ENCODE measurements around the gene EIF3C. TPM values are rescaled to one million over a fixed set of nuclear protein-coding genes. Genes with fewer than 3 reads are reported as not detected.
"Not testable (repeated sequence)": the region's sequence is repeated elsewhere in the genome, so short reads cannot be mapped to it uniquely, and the experiment has no call there.

EIF3C gene
- 100 to 1,000 TPM; 654 to 679 (median 669) TPM for polyA plus RNA-seq (ENCODE audit: insufficient read length in 3 of 3)

DNA sequence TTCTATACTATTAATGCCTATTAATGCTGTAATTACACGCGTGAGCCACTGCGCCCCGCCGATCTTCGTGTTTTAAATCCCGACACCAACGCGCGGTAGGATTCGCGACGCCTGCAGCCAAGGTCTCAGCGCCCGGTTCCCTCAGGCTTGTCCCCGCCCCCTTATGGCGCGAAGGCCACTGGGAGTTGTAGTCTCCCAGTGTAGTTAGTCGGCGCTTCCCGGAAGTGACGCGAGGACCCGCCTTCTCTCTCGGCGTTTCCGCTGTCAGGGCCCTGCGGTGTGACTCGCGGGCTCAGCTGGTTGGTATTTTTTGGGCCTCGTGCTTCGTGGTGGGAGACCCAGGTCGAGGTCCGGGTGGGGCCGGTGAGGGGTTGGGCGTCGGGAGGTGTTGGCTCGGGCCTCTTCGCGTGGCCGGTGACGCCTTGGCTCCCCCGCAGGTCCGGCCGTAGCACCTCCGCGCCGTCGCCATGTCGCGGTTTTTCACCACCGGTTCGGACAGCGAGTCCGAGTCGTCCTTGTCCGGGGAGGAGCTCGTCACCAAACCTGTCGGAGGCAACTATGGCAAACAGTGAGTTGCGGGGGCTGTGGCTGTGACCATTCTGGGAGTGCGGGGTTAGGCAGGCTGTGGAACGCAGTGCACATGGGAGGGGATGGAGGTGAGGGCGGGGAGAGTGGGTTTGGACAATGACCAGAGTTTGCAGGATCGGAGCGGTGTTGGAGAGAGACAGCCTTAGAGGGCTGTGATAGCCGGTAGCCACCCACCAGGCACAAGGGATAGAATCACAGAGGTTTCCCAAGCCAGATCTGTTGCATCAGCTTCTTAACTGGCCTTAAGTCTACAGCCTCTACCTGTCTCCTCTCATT lies at the start of gene EIF3C:
EIF3C (plus strand) TSS at position 245 of the 864 bp plus-strand sequence; CDS start at position 468, 223 bp downstream.
- DNase-seq (ENCODE audit: low read depth in 3 of 3, low spot score in 2 of 3) = not testable (repeated sequence)

DNA sequence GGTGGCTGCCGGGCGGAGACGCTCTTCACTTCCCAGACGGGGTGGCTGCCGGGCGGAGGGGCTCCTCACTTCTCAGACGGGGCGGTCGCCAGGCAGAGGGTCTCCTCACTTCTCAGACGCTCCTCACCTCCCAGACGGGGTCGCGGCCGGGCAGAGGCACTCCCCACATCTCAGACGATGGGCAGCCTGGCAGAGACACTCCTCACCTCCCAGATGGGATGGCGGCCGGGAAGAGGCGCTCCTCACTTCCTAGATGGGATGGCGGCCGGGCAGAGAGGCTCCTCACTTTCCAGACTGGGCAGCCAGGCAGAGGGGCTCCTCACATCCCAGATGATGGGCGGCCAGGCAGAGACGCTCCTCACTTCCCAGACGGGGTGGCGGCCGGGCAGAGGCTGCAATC lies 45.0 kb upstream of the EIF3C start:
- not testable (repeated sequence) for DNase-seq (ENCODE audit: low read depth in 3 of 3, low spot score in 2 of 3)

- DNase-seq (ENCODE audit: low read depth in 3 of 3, low spot score in 2 of 3) = not testable (repeated sequence)
Observed at GRCh38 chr16:28667480-28667879, 43.8 kb upstream of the EIF3C start.

GRCh38 chr16:28668199-28668598 lies 43.1 kb upstream of the EIF3C start:
- DNase-seq (ENCODE audit: low read depth in 3 of 3, low spot score in 2 of 3) = not testable (repeated sequence)

GRCh38 chr16:28688327-28688952 lies 22.8 kb upstream of the EIF3C start:
- not testable (repeated sequence) for DNase-seq (ENCODE audit: low read depth in 3 of 3, low spot score in 2 of 3)

GRCh38 chr16:28689425-28689824 lies 21.8 kb upstream of the EIF3C start:
- not testable (repeated sequence) for DNase-seq (ENCODE audit: low read depth in 3 of 3, low spot score in 2 of 3)

- DNase-seq (ENCODE audit: low read depth in 3 of 3, low spot score in 2 of 3) = not testable (repeated sequence)
Observed at GRCh38 chr16:28691722-28692121, 19.5 kb upstream of the EIF3C start.

GRCh38 chr16:28693257-28693950 lies 17.9 kb upstream of the EIF3C start:
- not testable (repeated sequence) for DNase-seq (ENCODE audit: low read depth in 3 of 3, low spot score in 2 of 3)

- not testable (repeated sequence) for DNase-seq (ENCODE audit: low read depth in 3 of 3, low spot score in 2 of 3)
Observed at GRCh38 chr16:28699792-28700191, 11.5 kb upstream of the EIF3C start.

- DNase-seq (ENCODE audit: low read depth in 3 of 3, low spot score in 2 of 3) = not testable (repeated sequence)
Observed at GRCh38 chr16:28700349-28700748, 10.9 kb upstream of the EIF3C start.

DNA sequence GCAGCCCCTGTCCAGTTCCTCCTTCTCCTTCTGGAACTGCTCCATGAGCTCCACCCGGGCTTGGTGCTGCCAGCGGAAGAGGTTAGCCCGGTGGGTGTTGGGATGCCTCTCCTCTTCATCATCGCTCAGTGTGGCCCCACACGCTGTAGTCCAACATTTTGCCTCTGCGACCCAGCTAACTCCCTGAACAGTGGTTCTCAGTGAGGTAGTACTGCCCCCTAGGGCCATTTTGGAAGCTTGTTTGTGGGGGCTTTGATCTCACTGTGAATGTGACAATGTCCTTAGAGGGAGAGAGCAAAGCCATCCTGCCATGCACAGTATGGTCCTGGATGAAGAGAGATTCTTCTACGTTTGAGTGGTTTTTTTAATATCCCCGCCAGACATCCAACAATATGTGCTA lies 9.9 kb upstream of the EIF3C start:
- not testable (repeated sequence) for DNase-seq (ENCODE audit: low read depth in 3 of 3, low spot score in 2 of 3)

DNA sequence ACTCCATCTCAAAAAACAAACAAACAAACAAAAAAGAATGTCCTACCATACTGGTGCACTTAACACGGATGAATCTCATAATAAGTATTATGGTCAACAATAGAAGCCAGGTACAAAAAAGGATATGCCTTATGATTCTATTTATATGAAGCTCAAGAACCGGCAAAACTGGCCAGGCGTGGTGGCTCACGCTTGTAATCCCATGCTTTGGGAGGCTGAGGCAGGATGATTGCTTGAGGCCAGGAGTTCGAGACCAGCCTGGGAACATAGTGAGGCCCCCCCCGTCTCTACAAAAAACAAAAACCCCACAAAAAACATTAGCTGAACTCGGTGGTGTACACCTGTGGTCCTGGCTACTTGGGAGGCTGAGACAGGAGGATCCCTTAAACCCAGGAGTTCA lies 7.0 kb upstream of the EIF3C start:
- DNase-seq (ENCODE audit: low read depth in 3 of 3, low spot score in 2 of 3) = not testable (repeated sequence)

DNA sequence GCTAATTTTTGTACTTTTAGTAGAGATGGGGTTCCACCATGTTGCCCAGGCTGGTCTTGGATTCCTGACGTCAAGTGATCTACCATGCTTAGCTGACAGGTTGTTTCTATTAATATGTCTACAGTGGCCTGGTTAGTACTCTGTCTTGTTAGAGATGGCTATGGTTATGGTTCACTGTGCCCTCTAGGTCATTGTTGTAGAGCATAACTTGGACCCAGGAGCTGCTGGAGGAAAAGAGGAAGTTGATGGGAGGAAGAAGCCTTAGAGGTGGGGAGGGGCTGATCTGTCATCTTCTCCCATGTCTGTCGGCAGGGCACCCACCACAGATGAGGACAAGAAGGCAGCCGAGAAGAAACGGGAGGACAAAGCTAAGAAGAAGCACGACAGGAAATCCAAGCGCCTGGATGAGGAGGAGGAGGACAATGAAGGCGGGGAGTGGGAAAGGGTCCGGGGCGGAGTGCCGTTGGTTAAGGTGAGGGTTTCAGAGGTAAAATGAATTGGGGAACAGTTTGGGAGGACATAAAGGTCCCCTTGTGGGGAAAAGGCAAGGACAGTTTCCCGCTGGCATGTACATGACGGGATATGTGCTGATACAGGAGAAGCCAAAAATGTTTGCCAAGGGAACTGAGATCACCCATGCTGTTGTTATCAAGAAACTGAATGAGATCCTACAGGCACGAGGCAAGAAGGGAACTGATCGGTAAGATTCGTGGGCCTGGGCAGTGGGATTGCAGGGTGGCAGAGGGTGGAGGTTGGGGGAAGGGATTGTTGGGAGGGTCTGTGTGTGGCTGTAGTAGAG lies 11.8 kb downstream of the EIF3C start:
- not testable (repeated sequence) for DNase-seq (ENCODE audit: low read depth in 3 of 3, low spot score in 2 of 3)

GRCh38 chr16:28731253-28731652 lies 20.0 kb downstream of the EIF3C start:
- DNase-seq (ENCODE audit: low read depth in 3 of 3, low spot score in 2 of 3) = not testable (repeated sequence)

DNA sequence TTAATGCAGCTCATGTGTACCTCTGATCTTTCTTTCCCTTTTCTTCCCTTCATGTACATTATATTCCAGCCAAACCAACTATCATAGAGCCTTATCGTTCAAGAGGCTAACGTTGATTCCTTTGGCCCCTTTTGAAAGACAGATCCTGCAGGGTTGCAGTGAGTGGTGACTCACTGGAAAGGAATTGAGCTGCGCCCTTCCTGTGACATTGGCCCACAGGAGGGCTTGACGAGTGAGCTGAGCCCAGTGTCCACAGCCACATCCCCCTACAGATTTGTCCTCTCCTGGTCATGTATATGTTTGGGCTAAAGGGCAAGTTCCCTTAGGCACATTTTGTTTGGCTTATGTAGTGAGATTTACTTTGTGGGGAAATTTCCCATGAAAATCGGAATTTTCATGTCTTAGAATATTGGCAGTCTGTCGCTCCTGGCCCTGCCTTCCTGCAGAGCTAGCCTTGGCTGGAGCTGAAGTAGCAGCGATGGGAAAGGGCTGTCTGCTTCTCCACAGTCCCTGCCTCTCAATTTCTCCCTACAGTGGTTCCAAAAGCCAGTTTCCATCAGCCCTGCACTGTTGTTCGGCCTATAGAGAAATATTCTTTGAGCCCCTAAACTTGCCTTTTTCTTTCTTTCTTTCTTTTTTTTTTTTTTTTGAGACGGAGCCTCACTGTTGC lies 21.3 kb downstream of the EIF3C start:
- DNase-seq (ENCODE audit: low read depth in 3 of 3, low spot score in 2 of 3) = not testable (repeated sequence)

GRCh38 chr16:28739787-28740186 lies 28.5 kb downstream of the EIF3C start:
- not testable (repeated sequence) for DNase-seq (ENCODE audit: low read depth in 3 of 3, low spot score in 2 of 3)

- not testable (repeated sequence) for DNase-seq (ENCODE audit: low read depth in 3 of 3, low spot score in 2 of 3)
Observed at GRCh38 chr16:28740631-28741030, 29.4 kb downstream of the EIF3C start.

- not testable (repeated sequence) for DNase-seq (ENCODE audit: low read depth in 3 of 3, low spot score in 2 of 3)
Observed at GRCh38 chr16:28741295-28741694, 30.0 kb downstream of the EIF3C start.

DNA sequence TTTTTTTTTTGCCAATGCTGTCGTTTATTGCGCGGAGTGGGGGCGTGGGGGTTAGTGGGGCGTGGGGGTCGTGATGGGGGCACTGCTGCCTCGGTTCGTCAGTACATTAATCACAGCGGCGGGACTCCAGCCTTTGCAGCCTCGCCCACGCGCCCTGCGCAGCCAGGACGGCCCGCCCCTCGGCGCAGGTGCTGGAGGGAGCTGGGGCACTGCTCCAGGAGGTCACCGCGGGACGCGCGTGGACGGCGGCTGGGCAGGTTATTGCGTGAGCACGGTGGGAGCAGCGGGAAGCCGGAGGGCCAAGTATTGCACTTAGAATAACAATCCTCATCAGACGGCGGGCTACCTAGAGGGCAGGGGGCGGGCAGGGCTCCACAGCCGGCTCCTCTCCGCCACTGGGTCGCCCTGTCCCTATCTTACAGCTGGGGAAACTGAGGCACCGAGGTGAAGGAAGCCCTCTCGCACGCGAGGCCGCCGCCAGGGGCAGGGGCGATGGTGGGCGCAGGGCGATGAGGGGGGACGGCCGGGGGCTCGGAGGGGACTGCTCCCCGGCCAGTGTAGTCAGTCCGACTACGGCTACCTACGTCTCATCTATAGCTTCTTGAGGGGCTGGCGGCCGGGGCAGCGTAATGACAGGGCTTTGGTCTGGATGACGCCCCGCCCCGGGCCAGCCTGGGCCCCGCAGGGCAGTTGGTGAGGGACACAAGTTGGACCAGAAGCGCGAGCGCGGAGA lies 35.5 kb downstream of the EIF3C start:
- DNase-seq (ENCODE audit: low read depth in 3 of 3, low spot score in 2 of 3) = not testable (repeated sequence)

Measured in right renal cortex interstitium (tissue), 3 donors.